Ishikawa (cell line): ENCODE results near the gene SPESP1.

Experiments
- CREB1 ChIP-seq: IDR thresholded peaks from 2 replicates; pipeline ENCODE4 v1.6.1; 2012; ENCODE audit warnings: low read depth
- NFIC ChIP-seq: IDR thresholded peaks from 2 replicates; pipeline ENCODE4 v1.6.1; 2012
- RAD21 ChIP-seq: IDR thresholded peaks from 2 replicates; pipeline ENCODE4 v1.6.1; 2012; ENCODE audit warnings: low read depth
- TCF12 ChIP-seq: IDR thresholded peaks from 2 replicates; pipeline ENCODE4 v1.6.1; 2012; ENCODE audit warnings: low read depth
- YY1 ChIP-seq: IDR thresholded peaks from 2 replicates; pipeline ENCODE4 v1.6.1; 2012; ENCODE audit warnings: low read depth
- ZBTB7A ChIP-seq: IDR thresholded peaks from 2 replicates; pipeline ENCODE4 v1.6.1; 2012; ENCODE audit warnings: low read depth
- TF ChIP-seq, protein P1 (sequence below): IDR thresholded peaks from 2 replicates; pipeline ENCODE4 v1.6.1; 2012; ENCODE audit warnings: low read depth, mild to moderate bottlenecking
- TF ChIP-seq, protein P2 (sequence below): IDR thresholded peaks from 2 replicates; pipeline ENCODE4 v1.6.1; 2012

DNA sequence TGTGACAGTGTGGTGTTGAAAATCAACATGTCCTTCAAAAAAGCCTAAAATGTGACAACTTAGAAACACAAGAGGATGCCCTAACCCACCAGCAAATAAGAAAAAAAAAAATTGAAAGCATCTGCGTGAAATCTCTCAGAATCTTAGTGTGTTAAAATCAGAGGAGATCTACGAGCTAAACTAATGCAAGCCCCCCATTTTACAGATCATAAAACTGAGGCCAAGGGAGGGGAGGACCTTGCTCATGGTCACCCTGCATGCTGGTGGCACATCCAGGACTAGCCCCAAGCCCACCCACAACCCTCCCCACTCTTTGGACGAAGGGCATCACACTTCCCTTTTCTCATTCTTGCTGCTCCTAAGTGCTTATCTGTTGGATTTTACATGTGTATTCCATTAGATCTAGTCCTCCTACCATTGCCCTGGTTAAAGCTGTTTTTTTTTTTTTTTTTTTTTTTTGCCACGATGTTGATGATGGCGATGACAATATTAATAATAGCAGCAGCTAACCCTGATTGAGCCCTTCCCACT lies 55.1 kb downstream of the SPESP1 start:
- TF ChIP-seq ZBTB7A, result no peak
- TF ChIP-seq NFIC, result no peak
- TF ChIP-seq RAD21, result no peak
- TF ChIP-seq, protein P1, sequence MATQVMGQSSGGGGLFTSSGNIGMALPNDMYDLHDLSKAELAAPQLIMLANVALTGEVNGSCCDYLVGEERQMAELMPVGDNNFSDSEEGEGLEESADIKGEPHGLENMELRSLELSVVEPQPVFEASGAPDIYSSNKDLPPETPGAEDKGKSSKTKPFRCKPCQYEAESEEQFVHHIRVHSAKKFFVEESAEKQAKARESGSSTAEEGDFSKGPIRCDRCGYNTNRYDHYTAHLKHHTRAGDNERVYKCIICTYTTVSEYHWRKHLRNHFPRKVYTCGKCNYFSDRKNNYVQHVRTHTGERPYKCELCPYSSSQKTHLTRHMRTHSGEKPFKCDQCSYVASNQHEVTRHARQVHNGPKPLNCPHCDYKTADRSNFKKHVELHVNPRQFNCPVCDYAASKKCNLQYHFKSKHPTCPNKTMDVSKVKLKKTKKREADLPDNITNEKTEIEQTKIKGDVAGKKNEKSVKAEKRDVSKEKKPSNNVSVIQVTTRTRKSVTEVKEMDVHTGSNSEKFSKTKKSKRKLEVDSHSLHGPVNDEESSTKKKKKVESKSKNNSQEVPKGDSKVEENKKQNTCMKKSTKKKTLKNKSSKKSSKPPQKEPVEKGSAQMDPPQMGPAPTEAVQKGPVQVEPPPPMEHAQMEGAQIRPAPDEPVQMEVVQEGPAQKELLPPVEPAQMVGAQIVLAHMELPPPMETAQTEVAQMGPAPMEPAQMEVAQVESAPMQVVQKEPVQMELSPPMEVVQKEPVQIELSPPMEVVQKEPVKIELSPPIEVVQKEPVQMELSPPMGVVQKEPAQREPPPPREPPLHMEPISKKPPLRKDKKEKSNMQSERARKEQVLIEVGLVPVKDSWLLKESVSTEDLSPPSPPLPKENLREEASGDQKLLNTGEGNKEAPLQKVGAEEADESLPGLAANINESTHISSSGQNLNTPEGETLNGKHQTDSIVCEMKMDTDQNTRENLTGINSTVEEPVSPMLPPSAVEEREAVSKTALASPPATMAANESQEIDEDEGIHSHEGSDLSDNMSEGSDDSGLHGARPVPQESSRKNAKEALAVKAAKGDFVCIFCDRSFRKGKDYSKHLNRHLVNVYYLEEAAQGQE, result no peak
- TF ChIP-seq, protein P2, sequence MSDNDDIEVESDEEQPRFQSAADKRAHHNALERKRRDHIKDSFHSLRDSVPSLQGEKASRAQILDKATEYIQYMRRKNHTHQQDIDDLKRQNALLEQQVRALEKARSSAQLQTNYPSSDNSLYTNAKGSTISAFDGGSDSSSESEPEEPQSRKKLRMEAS, result no peak
- no peak for TF ChIP-seq TCF12
- no peak for TF ChIP-seq CREB1
- TF ChIP-seq YY1, result no peak
